GM18520 (cell line): ENCODE measurements around the gene CHST1.
A peak's percentile ranks its signal among the peaks of the same experiment; 100 is the strongest.

Source experiments
- ATAC-seq: cut with Tn5 transposase; IDR thresholded peaks from one replicate; pipeline ENCODE4 v1.9.1; 2021; ENCODE audit not compliant: unreplicated experiment

The CHST1 gene

DNA sequence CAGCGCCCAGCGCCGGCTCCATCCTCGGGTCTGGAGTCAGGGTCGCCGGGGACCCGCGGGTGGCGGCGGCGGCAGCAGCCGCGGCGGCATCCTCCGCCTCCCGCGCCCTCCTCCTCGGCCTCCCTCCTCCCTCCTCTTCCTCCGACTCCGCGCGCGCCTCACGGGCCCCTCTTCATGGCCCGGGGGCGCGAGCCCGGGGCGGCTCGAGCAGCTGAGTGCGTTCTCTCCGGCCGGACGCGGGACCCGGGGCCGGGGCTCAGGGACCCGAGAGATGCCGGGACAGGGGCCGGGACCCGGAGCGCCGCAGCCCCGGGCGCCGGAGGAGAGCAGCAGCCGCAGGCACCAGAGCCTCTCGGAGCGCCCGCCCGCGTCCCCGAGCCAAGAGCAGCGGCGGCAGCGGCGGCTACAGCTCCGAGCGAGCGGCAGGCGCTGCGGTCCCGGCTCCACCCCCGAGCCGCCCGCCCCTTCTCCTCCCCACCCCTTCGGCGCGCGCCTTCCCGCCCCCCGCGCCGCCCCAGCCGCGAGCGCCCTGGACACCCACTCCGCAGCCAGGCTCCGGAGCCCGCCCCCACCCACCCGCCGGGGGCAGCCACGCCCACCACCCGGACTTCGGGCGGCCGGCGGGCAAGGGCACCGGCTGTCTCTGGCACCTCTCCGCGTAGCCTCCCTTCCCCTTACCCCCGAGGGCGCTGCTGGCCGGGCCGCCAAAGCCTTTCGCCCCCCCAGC lies at the start of gene CHST1:
TSS of gene CHST1 (minus strand) at position 417 of the 727 bp plus-strand sequence. CDS start 14,699 bp downstream, outside the sequence.
- ATAC-seq: no peak

GRCh38 chr11:45713573-45713972 lies 48.2 kb upstream of the CHST1 start:
- no peak for ATAC-seq

- ATAC-seq: no peak
Observed at GRCh38 chr11:45710561-45710960, 45.1 kb upstream of the CHST1 start.

GRCh38 chr11:45708887-45709663 lies 43.7 kb upstream of the CHST1 start:
- no peak for ATAC-seq

DNA sequence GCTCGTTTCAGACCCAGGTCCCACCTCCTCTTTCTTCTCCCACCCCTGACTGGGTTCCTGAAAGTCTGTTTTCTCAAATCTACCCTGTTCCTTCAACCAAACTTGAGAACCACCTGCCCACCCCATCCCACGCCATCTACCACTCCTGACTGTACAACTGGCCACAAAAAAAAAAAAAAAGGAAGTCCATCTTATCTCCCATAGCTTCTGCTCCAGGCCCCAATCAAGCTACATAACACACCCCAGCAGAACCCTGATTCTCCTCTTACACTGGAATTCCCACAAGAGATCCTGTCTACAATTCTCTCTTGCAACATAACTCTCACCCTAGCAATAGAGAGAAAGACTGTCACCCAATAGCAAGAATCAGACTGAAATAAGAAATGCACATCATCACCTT lies 39.2 kb upstream of the CHST1 start:
- no peak for ATAC-seq

- ATAC-seq: no peak
Observed at GRCh38 chr11:45704133-45704532, 38.7 kb upstream of the CHST1 start.

GRCh38 chr11:45702511-45702910 lies 37.1 kb upstream of the CHST1 start:
- no peak for ATAC-seq

- ATAC-seq: no peak
Observed at GRCh38 chr11:45698777-45699497, 33.5 kb upstream of the CHST1 start.

- no peak for ATAC-seq
Observed at GRCh38 chr11:45692808-45693453, 27.5 kb upstream of the CHST1 start.

DNA sequence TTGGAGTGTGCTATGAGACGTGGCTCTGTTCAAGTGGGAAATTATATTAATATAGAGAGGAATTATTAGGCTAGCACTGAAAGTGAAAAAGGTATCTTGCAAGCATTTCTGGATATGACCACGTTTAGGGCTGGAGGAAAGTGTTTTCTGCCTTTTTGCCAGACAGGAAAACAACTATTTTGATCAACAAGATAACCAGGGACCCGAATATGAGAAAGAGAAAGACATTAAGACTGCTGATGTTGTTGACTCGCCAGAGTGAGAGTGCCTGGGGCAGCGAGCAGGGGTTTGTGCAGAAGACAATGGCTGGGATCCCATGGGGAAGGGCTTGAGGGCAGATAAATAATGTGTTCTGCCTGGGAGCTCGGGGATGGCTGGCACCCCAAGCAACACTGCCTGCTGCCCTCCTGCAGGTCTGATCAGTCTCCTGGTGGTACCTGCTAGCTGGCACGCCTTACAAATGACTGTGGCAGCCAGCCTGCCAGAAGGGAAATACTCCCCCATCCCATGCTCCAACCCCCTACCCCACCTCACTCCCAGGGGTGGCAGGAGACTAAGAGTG lies 23.1 kb upstream of the CHST1 start:
- ATAC-seq: no peak

- ATAC-seq: no peak
Observed at GRCh38 chr11:45687836-45688235, 22.4 kb upstream of the CHST1 start.

GRCh38 chr11:45685964-45686537 lies 20.6 kb upstream of the CHST1 start:
- no peak for ATAC-seq

DNA sequence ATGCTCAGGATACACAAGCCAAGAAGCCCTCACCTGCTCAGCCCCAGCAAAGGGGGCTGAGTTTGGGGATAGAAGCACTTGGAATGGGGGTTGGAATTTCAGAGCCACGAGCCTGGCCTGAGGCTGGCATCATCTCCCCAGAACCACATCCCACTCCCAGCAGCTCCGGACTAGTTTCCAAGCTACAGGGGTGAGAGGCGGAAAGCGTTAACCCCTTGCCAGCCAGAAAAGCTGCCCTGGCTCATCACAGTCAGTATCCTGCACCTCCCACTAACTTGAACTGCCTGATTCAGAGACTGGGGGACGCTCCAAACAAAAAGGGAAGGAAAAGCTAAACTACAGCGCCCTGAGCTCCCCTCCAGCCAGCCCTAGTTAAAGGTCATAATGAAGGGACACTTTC lies 19.0 kb upstream of the CHST1 start:
- ATAC-seq: no peak

GRCh38 chr11:45683271-45684058 lies 18.0 kb upstream of the CHST1 start:
- no peak for ATAC-seq

GRCh38 chr11:45679806-45680205 lies 14.4 kb upstream of the CHST1 start:
- ATAC-seq: no peak

DNA sequence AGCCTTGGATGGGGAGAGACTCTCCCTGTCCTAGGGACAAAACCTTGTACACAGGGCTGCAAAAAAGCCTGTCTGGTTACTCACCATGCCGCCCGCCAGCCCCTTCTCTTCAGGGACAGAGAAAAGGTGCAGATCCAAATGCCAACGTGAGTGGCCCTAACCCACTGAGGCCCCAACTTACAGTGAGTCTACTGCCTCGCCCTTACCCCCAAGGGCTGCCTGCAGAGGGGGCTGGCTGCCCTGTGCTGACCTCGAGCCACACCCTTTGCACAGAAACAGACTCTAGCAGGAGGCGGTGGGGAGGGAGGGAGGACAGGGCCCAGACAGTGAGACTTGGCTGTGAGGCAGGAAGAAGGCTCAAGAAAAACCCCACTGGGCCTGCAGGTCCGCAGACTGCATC lies 13.6 kb upstream of the CHST1 start:
- ATAC-seq: no peak

DNA sequence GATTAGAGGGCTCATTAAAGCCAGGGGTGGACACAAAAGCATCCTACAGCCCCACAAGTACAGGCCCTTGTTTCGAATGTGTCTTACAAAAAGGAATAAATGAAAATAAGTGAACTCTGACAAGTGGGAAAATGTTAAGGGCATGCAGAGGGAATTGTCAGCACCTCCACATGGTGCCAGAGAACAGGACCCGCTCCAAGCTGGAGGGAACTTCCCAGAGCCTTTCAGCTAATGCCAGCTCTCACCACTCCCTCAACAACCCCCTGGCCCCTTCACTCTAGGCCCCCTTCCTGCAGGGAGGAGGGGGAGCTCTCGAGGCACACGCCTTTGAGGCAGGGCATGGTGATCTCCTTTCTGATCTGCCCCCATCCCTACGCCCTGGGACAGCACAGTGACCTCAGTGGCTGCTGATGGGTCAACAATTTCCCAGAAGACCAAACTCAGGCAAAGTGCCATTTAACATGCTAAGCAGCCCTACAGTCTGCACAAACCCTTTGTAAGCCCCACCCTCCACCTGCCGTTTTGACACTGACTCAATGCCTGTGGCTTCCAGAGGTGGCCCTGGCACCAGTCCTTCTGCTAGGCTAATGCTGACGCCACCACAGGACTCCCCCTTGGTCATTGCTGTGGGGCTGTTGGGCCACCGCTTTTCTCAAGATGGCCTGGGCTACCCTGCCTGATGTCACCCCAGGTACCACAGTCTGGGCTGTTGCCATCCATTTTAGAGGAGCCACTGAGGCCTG lies 12.5 kb upstream of the CHST1 start:
- no peak for ATAC-seq

- ATAC-seq: peak; percentile 97
Observed at GRCh38 chr11:45676522-45677095, 11.2 kb upstream of the CHST1 start.

DNA sequence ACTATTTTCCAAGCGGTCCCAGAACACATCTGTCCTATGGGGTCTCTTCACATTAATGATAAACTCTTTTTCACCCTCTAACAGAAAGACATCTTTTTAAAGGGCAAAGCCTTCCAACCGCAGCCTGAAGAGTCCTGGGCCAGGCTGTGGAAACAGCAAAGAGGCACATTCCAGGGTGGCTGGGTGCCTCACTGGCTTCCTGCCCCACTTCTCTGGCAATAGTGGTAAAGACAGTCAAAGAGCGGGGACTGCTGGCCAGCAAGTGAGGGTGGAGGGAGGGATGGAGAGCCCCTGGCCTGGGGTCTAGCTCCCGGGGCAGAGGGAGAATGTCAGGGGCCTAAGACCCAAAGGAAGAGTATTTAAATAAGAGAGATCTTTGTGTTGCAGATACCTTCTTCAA lies 10.2 kb upstream of the CHST1 start:
- no peak for ATAC-seq
